GM23338 (cell line): ENCODE measurements around the gene GNAO1. TPM values are rescaled to one million over a fixed set of nuclear protein-coding genes. Genes with fewer than 3 reads are reported as not detected.

Experiments used
- ATAC-seq: fragments of 200-7000 bp; cut with Tn5 transposase; 3 replicates; pipeline ENCODE4 v1.9.1; 2020
- DNase-seq: peaks from one replicate; pipeline ENCODE4 v3.0.0-alpha.2; 2015; ENCODE audit warnings: low spot score
- H2AFZ ChIP-seq: fragments of 200-600 bp; sonication (generic); 2 replicates; pipeline ENCODE4 v1.8.0; 2016; ENCODE audit warnings: antibody characterized with exemption, mild to moderate bottlenecking, moderate library complexity
- H3F3A ChIP-seq: fragments of 200-600 bp; sonication (generic); replicated peaks from 2 replicates; pipeline ENCODE4 v1.8.0; 2017; ENCODE audit warnings: antibody characterized with exemption, mixed run types, low read depth
- H3K27ac ChIP-seq: fragments of 200-600 bp; sonication (generic); 2 replicates; pipeline ENCODE4 v1.6.1; 2016; ENCODE audit warnings: low read depth
- H3K27me3 ChIP-seq: fragments of 200-600 bp; sonication (generic); 2 replicates; pipeline ENCODE4 v1.8.0; 2016; ENCODE audit warnings: mild to moderate bottlenecking, mixed run types, moderate library complexity; ENCODE audit not compliant: insufficient read depth
- H3K36me3 ChIP-seq: fragments of 200-600 bp; sonication (generic); 2 replicates; pipeline ENCODE4 v1.8.0; 2016; ENCODE audit warnings: mild to moderate bottlenecking; ENCODE audit not compliant: insufficient read depth
- H3K4me1 ChIP-seq: fragments of 200-600 bp; sonication (generic); 2 replicates; pipeline ENCODE4 v1.8.0; 2016; ENCODE audit warnings: mild to moderate bottlenecking, moderate library complexity; ENCODE audit not compliant: insufficient read depth
- H3K4me2 ChIP-seq: fragments of 200-600 bp; sonication (generic); 2 replicates; pipeline ENCODE4 v1.7.1; 2017; ENCODE audit warnings: mixed run types
- H3K4me3 ChIP-seq: fragments of 200-600 bp; sonication (generic); 2 replicates; pipeline ENCODE4 v1.6.1; 2016; ENCODE audit warnings: mixed run types
- H3K79me2 ChIP-seq: fragments of 200-600 bp; sonication (generic); replicated peaks from 2 replicates; pipeline ENCODE4 v1.8.0; 2017; ENCODE audit warnings: mild to moderate bottlenecking; ENCODE audit not compliant: insufficient read depth
- H3K9me2 ChIP-seq: fragments of 200-600 bp; sonication (generic); 2 replicates; pipeline ENCODE4 v1.8.0; 2017; ENCODE audit not compliant: insufficient read depth
- H4K20me1 ChIP-seq: fragments of 200-600 bp; sonication (generic); replicated peaks from 2 replicates; pipeline ENCODE4 v1.8.0; 2017; ENCODE audit warnings: mild to moderate bottlenecking; ENCODE audit not compliant: insufficient read depth
- H3K27ac Mint-ChIP-seq: 2 replicates; pipeline ENCODE4 v1.8.0; 2020; ENCODE audit warnings: inconsistent platforms, mild to moderate bottlenecking, moderate library complexity, mixed read lengths
- H3K27me3 Mint-ChIP-seq: 3 replicates; pipeline ENCODE4 v1.8.0; 2022; ENCODE audit warnings: low read depth, mild to moderate bottlenecking, moderate library complexity, mixed read lengths, inconsistent platforms; ENCODE audit not compliant: insufficient read depth, poor library complexity
- H3K36me3 Mint-ChIP-seq: 3 replicates; pipeline ENCODE4 v1.8.0; 2021; ENCODE audit warnings: low read depth, mild to moderate bottlenecking, inconsistent platforms, moderate library complexity, mixed read lengths
- H3K4me1 Mint-ChIP-seq: 3 replicates; pipeline ENCODE4 v1.8.0; 2020; ENCODE audit warnings: mild to moderate bottlenecking, inconsistent platforms, mixed read lengths
- H3K4me3 Mint-ChIP-seq: 3 replicates; pipeline ENCODE4 v1.8.0; 2021; ENCODE audit warnings: moderate library complexity, mild to moderate bottlenecking, inconsistent platforms, mixed read lengths
- H3K9me3 Mint-ChIP-seq: 3 replicates; pipeline ENCODE4 v1.8.0; 2020; ENCODE audit warnings: moderate library complexity, mild to moderate bottlenecking, inconsistent platforms, mixed read lengths
- CREB1 ChIP-seq: fragments of 250-450 bp; sonication (Bioruptor Pico); IDR thresholded peaks from 2 replicates; pipeline ENCODE4 v1.5.0; 2020; ENCODE audit warnings: low read depth, mild to moderate bottlenecking, moderate library complexity
- EZH2 ChIP-seq: fragments of 200-600 bp; sonication (generic); IDR thresholded peaks from one replicate; pipeline ENCODE4 v1.8.0; 2017; ENCODE audit warnings: antibody characterized with exemption, mild to moderate bottlenecking, low read depth; ENCODE audit not compliant: unreplicated experiment
- EZH2phosphoT487 ChIP-seq: fragments of 200-600 bp; sonication (generic); IDR thresholded peaks from one replicate; pipeline ENCODE4 v1.8.1; 2018; ENCODE audit warnings: antibody characterized with exemption; ENCODE audit not compliant: unreplicated experiment
- JUNB ChIP-seq: IDR thresholded peaks from one replicate; pipeline ENCODE4 v1.6.1; 2016; ENCODE audit warnings: antibody characterized with exemption; ENCODE audit not compliant: unreplicated experiment
- NANOG ChIP-seq: IDR thresholded peaks from 2 replicates; pipeline ENCODE4 v1.6.1; 2016; ENCODE audit warnings: antibody characterized with exemption, borderline replicate concordance
- POLR2AphosphoS5 ChIP-seq: IDR thresholded peaks from 2 replicates; pipeline ENCODE4 v1.6.1; 2016; ENCODE audit warnings: antibody characterized with exemption, low read depth
- ZNF114 ChIP-seq: fragments of 250-450 bp; sonication (Bioruptor Pico); IDR thresholded peaks from 2 replicates; pipeline ENCODE4 v1.5.0; 2020; ENCODE audit warnings: mild to moderate bottlenecking, moderate library complexity
- ZNF331 ChIP-seq: fragments of 250-450 bp; sonication (Bioruptor Pico); IDR thresholded peaks from 2 replicates; pipeline ENCODE4 v1.5.0; 2020; ENCODE audit warnings: low read depth, mild to moderate bottlenecking, moderate library complexity
- ZNF462 ChIP-seq: fragments of 250-450 bp; sonication (Bioruptor Pico); IDR thresholded peaks from 2 replicates; pipeline ENCODE4 v1.5.0; 2020; ENCODE audit warnings: mild to moderate bottlenecking, moderate library complexity
- polyA plus RNA-seq: library from polyadenylated mRNA; unstranded; fragments of >200 nt; fragmentation: Nextera tagmentation; extraction: Ambion mirVana; gene quantifications from 2 replicates; pipeline ENCODE4 v1.2.1, GENCODE V29; 2016
- total RNA-seq: library from RNA; depleted of rRNA; stranded (reverse); fragments of >200 nt; shearing (Covaris generic); gene quantifications from 2 replicates; pipeline ENCODE4 v1.2.3, GENCODE V29; 2014
- TF ChIP-seq, protein P1 (sequence below), 2 experiments: fragments of 200-600 bp in 1 of 2; sonication (generic) in 1 of 2; conservative IDR thresholded peaks; 2 replicates each; pipeline versions ENCODE4 v1.5.1 to v1.6.1; 2016 to 2017; ENCODE audit warnings: antibody characterized with exemption in 2 of 2, low read depth in 2 of 2, mild to moderate bottlenecking in 2 of 2, moderate library complexity in 1 of 2

The GNAO1 gene
- total and polyA plus RNA-seq, 2 experiments from 2014 or later = 6.5 to 24.8 TPM

DNA sequence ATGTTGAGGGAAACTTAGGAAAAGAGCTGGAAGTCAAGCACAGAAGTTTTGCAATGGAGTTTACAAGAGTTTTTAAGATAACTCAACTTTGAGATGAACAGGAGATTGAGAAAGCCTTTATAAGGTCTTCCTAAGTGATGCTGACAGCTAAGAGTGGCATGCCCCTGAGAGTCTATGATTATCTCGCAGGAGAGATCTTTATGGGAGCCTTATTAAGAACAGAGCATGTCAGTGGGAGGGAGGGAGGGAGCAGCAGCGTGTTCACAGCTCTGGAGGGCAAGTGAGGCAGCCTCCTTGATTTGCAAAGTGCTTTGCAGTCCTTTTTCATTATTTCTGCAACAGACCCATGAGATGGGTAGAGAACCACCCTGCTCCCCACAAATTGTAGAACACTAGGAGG is 30.7 kb downstream of the GNAO1 start:
- no peak overlapping the region for H3K4me3 ChIP-seq
- H3K36me3 Mint-ChIP-seq = no peaks in the 10 kb centered on the region; the same call in 2 of the 3 replicates
- H3K27ac Mint-ChIP-seq = no peak overlapping the region
- no peaks in the 10 kb centered on the region for H3K27me3 ChIP-seq
- no peak overlapping the region; the same call in 2 of the 3 replicates for H3K4me3 Mint-ChIP-seq
- peaks cover 9% of the 10 kb centered on the region for H3K27me3 Mint-ChIP-seq
- H3K9me3 Mint-ChIP-seq = no peaks in the 10 kb centered on the region; the same call in 2 of the 3 replicates
- no peak overlapping the region for H3K27ac ChIP-seq
- no peaks in the 10 kb centered on the region for H3F3A ChIP-seq
- peaks cover 12% of the 10 kb centered on the region for H3K4me1 ChIP-seq
- DNase-seq = no peak
- no peak overlapping the region for H2AFZ ChIP-seq
- H3K4me2 ChIP-seq = no peak overlapping the region
- no peaks in the 10 kb centered on the region for H3K36me3 ChIP-seq
- peaks cover 16% of the 10 kb centered on the region for H3K4me1 Mint-ChIP-seq
- H3K9me2 ChIP-seq = no peaks in the 10 kb centered on the region
- ATAC-seq = no peak; the same call in 2 of the 3 replicates
- peaks cover 13% of the 10 kb centered on the region for H3K79me2 ChIP-seq
- no peak for TF ChIP-seq ZNF114
- no peak for TF ChIP-seq CREB1 (CRISPR knock-in tag)
- TF ChIP-seq EZH2 = no peak
- no peak for TF ChIP-seq NANOG
- no peak for TF ChIP-seq JUNB
- 0 out of 2 replicates have a peak, but pooled peaks cover 7% of the 10 kb centered on the region for H4K20me1 ChIP-seq

- Histone ChIP-seq H3F3A (no peaks in the 10 kb centered on the region), H3K4me1 (peaks cover 12% of the 10 kb centered on the region), H3K36me3 (no peaks in the 10 kb centered on the region), H3K4me3 (no peak overlapping the region), H2AFZ (no peak overlapping the region), H4K20me1 (0 out of 2 replicates have a peak, but pooled peaks cover 7% of the 10 kb centered on the region), H3K79me2 (peaks cover 13% of the 10 kb centered on the region), H3K27me3 (no peaks in the 10 kb centered on the region), H3K4me2 (no peak overlapping the region; the same call in 1 of the 2 replicates), H3K27ac (no peak overlapping the region), H3K9me2 (no peaks in the 10 kb centered on the region)
- peak; percentile 39 for DNase-seq
- Mint-ChIP-seq H3K36me3 (no peaks in the 10 kb centered on the region; the same call in 2 of the 3 replicates), H3K27me3 (peaks cover 9% of the 10 kb centered on the region), H3K4me1 (peaks cover 16% of the 10 kb centered on the region), H3K9me3 (no peaks in the 10 kb centered on the region; the same call in 2 of the 3 replicates), H3K4me3 (no peak overlapping the region), H3K27ac (no peak overlapping the region)
- ATAC-seq = peak; percentile 82
- TF ChIP-seq POLR2AphosphoS5 = no peak
- no peak for TF ChIP-seq EZH2
- no peak for TF ChIP-seq ZNF331 (CRISPR knock-in tag)
- TF ChIP-seq, protein P1, sequence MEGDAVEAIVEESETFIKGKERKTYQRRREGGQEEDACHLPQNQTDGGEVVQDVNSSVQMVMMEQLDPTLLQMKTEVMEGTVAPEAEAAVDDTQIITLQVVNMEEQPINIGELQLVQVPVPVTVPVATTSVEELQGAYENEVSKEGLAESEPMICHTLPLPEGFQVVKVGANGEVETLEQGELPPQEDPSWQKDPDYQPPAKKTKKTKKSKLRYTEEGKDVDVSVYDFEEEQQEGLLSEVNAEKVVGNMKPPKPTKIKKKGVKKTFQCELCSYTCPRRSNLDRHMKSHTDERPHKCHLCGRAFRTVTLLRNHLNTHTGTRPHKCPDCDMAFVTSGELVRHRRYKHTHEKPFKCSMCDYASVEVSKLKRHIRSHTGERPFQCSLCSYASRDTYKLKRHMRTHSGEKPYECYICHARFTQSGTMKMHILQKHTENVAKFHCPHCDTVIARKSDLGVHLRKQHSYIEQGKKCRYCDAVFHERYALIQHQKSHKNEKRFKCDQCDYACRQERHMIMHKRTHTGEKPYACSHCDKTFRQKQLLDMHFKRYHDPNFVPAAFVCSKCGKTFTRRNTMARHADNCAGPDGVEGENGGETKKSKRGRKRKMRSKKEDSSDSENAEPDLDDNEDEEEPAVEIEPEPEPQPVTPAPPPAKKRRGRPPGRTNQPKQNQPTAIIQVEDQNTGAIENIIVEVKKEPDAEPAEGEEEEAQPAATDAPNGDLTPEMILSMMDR (conservative IDR thresholded peaks at IDR 0.05; ENCODE audit: low read depth in 2 of 2) = no peak
- TF ChIP-seq ZNF114 = no peak
- TF ChIP-seq NANOG = no peak
- no peak for TF ChIP-seq CREB1 (CRISPR knock-in tag)
- TF ChIP-seq EZH2phosphoT487 = no peak
- no peak for TF ChIP-seq JUNB
- TF ChIP-seq ZNF462 (CRISPR knock-in tag) = no peak
Measured at GRCh38 chr16:56222474-56222997, 31.2 kb downstream of the GNAO1 start.
